IPS-20b (cell line): ENCODE results near the gene UPK2.

ENCODE experiments used
- H3K27ac ChIP-seq: one replicate; pipeline ENCODE4 v1.5.1; 2013; ENCODE audit warnings: low read length
- H3K27me3 ChIP-seq: 2 replicates; pipeline ENCODE4 v1.6.1; 2013; ENCODE audit warnings: mild to moderate bottlenecking, low read length, inconsistent platforms; ENCODE audit not compliant: insufficient read depth
- H3K36me3 ChIP-seq: 2 replicates; pipeline ENCODE4 v1.6.1; 2013; ENCODE audit warnings: low read depth, mild to moderate bottlenecking, inconsistent platforms, low read length, moderate library complexity; ENCODE audit not compliant: insufficient read depth
- H3K4me1 ChIP-seq: 2 replicates; pipeline ENCODE4 v1.6.1; 2013; ENCODE audit warnings: mild to moderate bottlenecking, control low read depth, inconsistent platforms, low read length, moderate library complexity; ENCODE audit not compliant: insufficient read depth
- H3K4me3 ChIP-seq: 2 replicates; pipeline ENCODE4 v1.5.1; 2013; ENCODE audit warnings: mild to moderate bottlenecking, low read length, inconsistent platforms
- H3K9ac ChIP-seq: 2 replicates; pipeline ENCODE4 v1.6.1; 2013; ENCODE audit warnings: low read depth, mild to moderate bottlenecking, inconsistent platforms, low read length, moderate library complexity
- H3K9me3 ChIP-seq: 2 replicates; pipeline ENCODE4 v1.6.1; 2013; ENCODE audit warnings: mild to moderate bottlenecking, low read depth, low read length, inconsistent platforms; ENCODE audit not compliant: insufficient read depth

Gene UPK2

GRCh38 chr11:118956094-118956846, at the start of gene UPK2:
TSS of gene UPK2 (plus strand) at chr11:118956298. CDS start at chr11:118956351, 53 bp downstream.
- H3K27ac ChIP-seq: no peak within 1 kb of the TSS
- H3K9me3 ChIP-seq: no peaks in the 10 kb centered on the region
- H3K27me3 ChIP-seq: no peaks in the 10 kb centered on the region; the same call in none of the 2 replicates
- H3K36me3 ChIP-seq: no peaks in the 10 kb centered on the region
- no peak within 1 kb of the TSS for H3K4me3 ChIP-seq
- no peak within 1 kb of the TSS for H3K9ac ChIP-seq
- H3K4me1 ChIP-seq: no peaks in the 10 kb centered on the region

- Histone ChIP-seq H3K4me3 (peak overlapping the region; percentile 51), H3K36me3 (peaks cover 41% of the 10 kb centered on the region), H3K27ac (peak overlapping the region; percentile 58), H3K9me3 (no peaks in the 10 kb centered on the region), H3K27me3 (no peaks in the 10 kb centered on the region), H3K9ac (peak overlapping the region; percentile 31; the same call in 1 of the 2 replicates), H3K4me1 (peaks cover 31% of the 10 kb centered on the region)
Observed at GRCh38 chr11:118907051-118908042, 48.8 kb upstream of the UPK2 start.

GRCh38 chr11:118908264-118908663, 47.8 kb upstream of the UPK2 start:
- H3K4me3 ChIP-seq: peak overlapping the region; percentile 29
- H3K36me3 ChIP-seq: peaks cover 37% of the 10 kb centered on the region
- H3K4me1 ChIP-seq: peaks cover 40% of the 10 kb centered on the region
- H3K9me3 ChIP-seq: no peaks in the 10 kb centered on the region
- H3K27ac ChIP-seq: no peak overlapping the region
- H3K9ac ChIP-seq: no peak overlapping the region
- no peaks in the 10 kb centered on the region for H3K27me3 ChIP-seq

GRCh38 chr11:118908901-118909618, 47.0 kb upstream of the UPK2 start:
- peaks cover 29% of the 10 kb centered on the region for H3K36me3 ChIP-seq
- H3K9ac ChIP-seq: peak overlapping the region; percentile 79; the same call in 1 of the 2 replicates
- H3K9me3 ChIP-seq: no peaks in the 10 kb centered on the region
- H3K27me3 ChIP-seq: no peaks in the 10 kb centered on the region
- peak overlapping the region; percentile 66 for H3K27ac ChIP-seq
- H3K4me1 ChIP-seq: peaks cover 45% of the 10 kb centered on the region
- peak overlapping the region; percentile 69 for H3K4me3 ChIP-seq

- Histone ChIP-seq H3K9me3 (no peaks in the 10 kb centered on the region), H3K36me3 (peaks cover 23% of the 10 kb centered on the region), H3K9ac (peak overlapping the region; percentile 79; the same call in 1 of the 2 replicates), H3K27ac (peak overlapping the region; percentile 86), H3K4me3 (peak overlapping the region; percentile 69), H3K27me3 (no peaks in the 10 kb centered on the region), H3K4me1 (peaks cover 51% of the 10 kb centered on the region)
Observed at GRCh38 chr11:118909619-118910308, 46.3 kb upstream of the UPK2 start.

GRCh38 chr11:118910309-118911112, 45.6 kb upstream of the UPK2 start:
- H3K27me3 ChIP-seq: no peaks in the 10 kb centered on the region
- H3K4me3 ChIP-seq: peak overlapping the region; percentile 70
- H3K4me1 ChIP-seq: peaks cover 54% of the 10 kb centered on the region
- no peaks in the 10 kb centered on the region for H3K9me3 ChIP-seq
- H3K36me3 ChIP-seq: peaks cover 20% of the 10 kb centered on the region
- peak overlapping the region; percentile 86 for H3K27ac ChIP-seq
- peak overlapping the region; percentile 82; the same call in 1 of the 2 replicates for H3K9ac ChIP-seq

- peak overlapping the region; percentile 82 for H3K9ac ChIP-seq
- peaks cover 58% of the 10 kb centered on the region for H3K4me1 ChIP-seq
- H3K4me3 ChIP-seq: peak overlapping the region; percentile 70
Observed at GRCh38 chr11:118911113-118911879, 44.8 kb upstream of the UPK2 start.

GRCh38 chr11:118911880-118912741, 44.0 kb upstream of the UPK2 start:
- H3K27ac ChIP-seq: peak overlapping the region; percentile 87
- peak overlapping the region; percentile 70 for H3K4me3 ChIP-seq
- H3K4me1 ChIP-seq: peaks cover 60% of the 10 kb centered on the region
- peaks cover 6% of the 10 kb centered on the region; the same call in 1 of the 2 replicates for H3K36me3 ChIP-seq
- H3K9ac ChIP-seq: peak overlapping the region; percentile 82
- no peaks in the 10 kb centered on the region for H3K9me3 ChIP-seq
- H3K27me3 ChIP-seq: no peaks in the 10 kb centered on the region

More at GRCh38 chr11:118911113-118911879, 44.8 kb upstream of the UPK2 start:
- Histone ChIP-seq H3K27me3 (no peaks in the 10 kb centered on the region), H3K36me3 (peaks cover 13% of the 10 kb centered on the region), H3K9me3 (no peaks in the 10 kb centered on the region), H3K27ac (peak overlapping the region; percentile 87)

- no peaks in the 10 kb centered on the region for H3K27me3 ChIP-seq
- H3K4me3 ChIP-seq: peak overlapping the region; percentile 70
- H3K27ac ChIP-seq: peak overlapping the region; percentile 87
- H3K4me1 ChIP-seq: peaks cover 60% of the 10 kb centered on the region
- H3K9me3 ChIP-seq: no peaks in the 10 kb centered on the region
- H3K9ac ChIP-seq: peak overlapping the region; percentile 82; the same call in 1 of the 2 replicates
- peaks cover 4% of the 10 kb centered on the region; the same call in 1 of the 2 replicates for H3K36me3 ChIP-seq
Observed at GRCh38 chr11:118912742-118913410, 43.2 kb upstream of the UPK2 start.
